ENCODE measurements around the gene ZBTB24.
A peak's percentile ranks its signal among the peaks of the same experiment; 100 is the strongest.
"Not testable (repeated sequence)": the region's sequence is repeated elsewhere in the genome, so short reads cannot be mapped to it uniquely, and the experiment has no call there.

ZBTB24 gene
- 75.1 to 89.0 reads per million in 2 experiments for total RNA-seq

DNA sequence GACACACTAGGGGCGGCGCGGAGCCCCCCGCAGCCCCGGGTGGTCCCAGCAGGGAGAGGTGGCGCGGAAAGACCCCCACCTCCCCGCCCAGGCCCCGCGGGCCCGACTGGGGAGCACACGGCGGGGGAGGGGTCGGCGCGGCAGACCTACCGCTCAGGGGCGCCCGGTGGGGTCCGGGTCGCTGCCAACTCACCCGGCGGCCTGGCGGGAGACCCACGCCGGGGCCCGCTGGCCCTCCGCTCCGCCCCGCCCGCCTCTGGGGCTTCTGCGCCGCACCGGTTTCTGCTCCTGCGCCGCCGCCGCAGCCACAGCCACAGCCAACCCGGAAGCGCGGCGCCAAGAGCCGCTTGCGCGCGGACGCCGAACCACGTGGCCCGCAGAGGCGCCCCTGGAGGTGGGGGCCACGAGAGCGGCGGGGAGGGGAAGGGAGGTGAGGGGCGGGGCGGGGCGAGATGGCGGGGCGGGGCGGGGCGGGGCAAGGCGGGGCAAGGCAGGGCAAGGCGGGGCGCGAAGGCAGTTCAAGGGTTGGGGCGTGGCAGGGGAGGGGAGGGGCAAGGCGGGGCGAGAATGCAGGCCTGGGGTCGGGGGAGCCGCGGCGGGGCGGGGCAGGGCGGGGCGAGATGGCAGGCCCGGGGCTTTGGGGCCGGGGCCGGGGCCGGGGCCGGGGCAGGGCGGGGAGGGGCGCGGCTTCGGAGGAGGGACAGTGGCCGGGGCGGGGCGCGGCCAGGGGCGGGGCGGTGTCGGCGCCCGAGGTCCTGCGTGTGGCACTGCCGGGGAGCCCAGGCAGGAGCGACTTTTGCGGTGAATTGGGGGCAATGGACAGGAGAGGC lies at the start of gene ZBTB24:
ZBTB24 (minus strand) TSS at position 315 of the 830 bp plus-strand sequence. CDS start 1,193 bp downstream, outside the sequence.
- DNase-seq (ENCODE audit: low read depth): peak; percentile 84

DNA sequence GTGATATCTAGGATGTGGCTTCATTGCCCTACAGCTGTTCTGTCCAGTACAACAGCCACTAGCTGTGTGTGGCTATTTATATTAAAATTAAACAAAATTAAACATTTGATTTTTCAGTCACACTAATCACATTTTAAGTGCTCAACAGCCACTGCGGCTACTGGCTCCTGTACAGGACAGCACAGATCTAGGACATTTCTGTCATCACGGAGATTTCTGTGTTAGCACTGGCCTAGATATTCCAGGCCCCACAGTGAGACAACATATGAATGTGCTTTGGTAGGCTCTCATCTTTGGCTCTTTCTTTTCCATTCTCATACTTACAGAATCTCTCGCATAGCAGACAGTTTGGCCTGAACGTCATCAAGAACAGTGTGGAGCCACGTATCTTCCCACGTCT lies 48.4 kb upstream of the ZBTB24 start:
- no peak for DNase-seq (ENCODE audit: low read depth)

DNA sequence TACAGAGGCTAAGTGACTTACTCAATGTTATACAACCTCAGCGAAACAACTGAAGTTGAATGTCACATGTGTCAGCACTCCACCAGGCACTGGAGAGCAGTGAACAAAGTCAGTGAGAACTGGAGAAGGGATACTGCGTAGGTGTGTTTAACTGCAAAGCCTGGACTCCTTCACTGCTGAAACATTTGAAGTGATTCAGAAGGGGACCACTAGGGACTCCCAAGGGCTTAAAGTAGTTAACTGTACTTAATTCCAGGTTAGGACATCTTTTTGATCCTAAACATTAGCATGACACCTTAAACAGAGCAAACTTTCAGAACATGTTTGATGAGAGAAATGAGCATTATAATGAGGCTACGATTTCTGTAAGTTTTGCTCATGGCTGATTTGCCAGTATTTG lies 45.0 kb upstream of the ZBTB24 start:
- DNase-seq (ENCODE audit: low read depth): no peak

DNA sequence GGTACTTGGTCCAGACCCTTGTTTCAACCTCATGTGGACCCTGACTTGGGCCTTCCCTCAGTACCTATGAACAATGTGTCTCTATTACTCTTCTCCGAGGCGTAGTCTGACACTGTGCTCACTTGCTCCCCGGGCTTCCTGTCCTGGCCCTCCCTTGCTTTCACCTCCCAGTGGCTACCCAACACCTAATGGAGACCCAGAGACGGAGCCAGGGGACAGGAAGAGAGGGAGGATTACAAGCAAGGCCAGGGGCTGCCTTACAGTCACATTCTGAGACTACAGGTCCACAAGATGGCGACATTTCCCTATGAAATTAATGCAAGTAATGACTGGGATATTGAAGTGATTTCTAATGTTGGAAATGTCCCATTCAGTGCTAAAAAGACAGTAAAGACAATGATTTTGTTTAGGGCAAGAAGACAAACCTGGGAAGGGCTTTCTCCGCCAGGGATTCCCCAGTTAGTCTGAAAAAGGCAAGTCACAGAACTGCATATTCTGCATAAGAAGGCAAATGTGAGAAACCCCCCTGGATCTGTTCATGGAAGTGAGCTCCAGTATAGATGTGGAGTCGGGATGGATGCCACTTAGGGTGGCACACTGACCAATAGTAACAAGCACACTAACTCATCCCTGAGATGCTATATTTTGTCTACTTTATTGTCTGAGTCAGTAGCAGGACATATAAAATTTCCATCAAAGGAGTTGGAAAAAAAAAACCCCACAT lies 44.0 kb upstream of the ZBTB24 start:
- DNase-seq (ENCODE audit: low read depth): peak; percentile 15

DNA sequence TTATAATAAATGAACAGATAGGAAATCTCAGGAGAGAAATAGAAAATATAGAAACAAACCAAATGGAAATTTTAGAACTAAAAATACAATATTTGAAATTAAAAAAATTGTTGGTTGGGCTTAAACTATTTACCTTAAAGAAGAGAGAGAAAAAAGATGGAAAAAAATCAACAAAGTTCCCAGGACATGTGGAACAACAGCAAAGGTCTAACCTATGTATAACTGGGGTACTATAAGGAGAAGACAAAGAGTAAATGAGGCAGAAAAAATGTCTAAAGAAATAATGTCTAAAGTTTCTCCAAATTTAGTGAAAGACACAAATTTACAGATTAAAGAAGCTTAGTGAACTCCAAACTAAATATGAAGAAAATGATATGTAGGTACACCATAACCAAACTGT lies 41.1 kb upstream of the ZBTB24 start:
- no peak for DNase-seq (ENCODE audit: low read depth)

DNA sequence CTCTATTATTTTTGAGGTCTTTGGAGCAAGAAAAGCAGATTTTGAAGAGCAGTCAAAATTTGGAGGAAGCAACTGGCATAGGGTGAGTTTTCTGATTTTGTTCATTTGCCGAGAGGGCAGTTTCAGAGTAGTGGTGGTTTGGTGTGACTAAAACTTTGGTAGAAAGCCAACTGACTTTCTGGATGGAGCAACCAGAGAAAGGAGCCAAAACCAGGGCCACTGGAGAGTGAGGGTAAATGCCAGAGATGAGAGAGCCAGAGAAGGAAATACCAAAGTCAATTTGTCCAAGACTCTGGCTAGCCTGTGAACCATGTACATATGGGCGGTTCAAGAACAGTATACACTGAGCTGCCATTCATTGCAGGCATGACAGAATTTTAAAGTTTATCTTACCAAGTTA lies 40.5 kb upstream of the ZBTB24 start:
- DNase-seq (ENCODE audit: low read depth): no peak

DNA sequence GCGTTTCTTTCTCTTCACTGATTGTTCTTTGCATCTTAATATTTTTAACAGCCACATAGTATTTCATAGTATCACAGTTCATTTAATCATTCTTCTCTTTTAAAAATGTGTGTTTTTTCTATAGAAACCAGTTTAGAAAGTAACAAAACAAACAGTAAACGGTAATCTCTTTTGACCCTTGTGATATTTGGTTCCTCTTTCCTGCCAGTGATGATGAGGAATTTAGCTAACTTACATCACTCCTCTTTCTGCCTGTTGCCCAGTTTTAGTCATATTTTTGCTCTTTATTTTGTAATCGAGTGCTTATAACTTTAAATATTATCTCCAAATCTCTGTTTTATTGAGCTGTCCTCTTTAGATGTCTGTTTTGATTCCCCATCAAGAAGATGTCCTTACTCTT lies 38.1 kb upstream of the ZBTB24 start:
- no peak for DNase-seq (ENCODE audit: low read depth)

DNA sequence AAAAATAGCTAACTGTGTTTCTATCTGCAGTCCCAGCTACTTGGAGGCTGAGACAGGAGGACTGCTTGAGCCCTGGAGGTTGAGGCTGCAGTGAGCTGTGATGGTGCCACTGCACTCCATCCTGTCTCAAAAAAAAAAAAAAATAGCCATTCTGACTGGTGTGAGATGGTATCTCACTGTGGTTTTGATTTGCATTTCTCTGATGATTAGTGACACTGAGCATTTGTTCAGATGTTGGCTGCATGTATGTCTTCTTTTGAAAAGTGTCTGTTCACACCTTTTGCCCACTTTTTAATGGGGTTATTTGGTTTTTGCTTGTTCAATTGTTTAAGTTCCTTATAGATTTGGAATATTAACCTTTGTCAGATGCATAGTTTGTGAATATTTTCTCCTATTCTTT lies 36.6 kb upstream of the ZBTB24 start:
- DNase-seq (ENCODE audit: low read depth): not testable (repeated sequence)

DNA sequence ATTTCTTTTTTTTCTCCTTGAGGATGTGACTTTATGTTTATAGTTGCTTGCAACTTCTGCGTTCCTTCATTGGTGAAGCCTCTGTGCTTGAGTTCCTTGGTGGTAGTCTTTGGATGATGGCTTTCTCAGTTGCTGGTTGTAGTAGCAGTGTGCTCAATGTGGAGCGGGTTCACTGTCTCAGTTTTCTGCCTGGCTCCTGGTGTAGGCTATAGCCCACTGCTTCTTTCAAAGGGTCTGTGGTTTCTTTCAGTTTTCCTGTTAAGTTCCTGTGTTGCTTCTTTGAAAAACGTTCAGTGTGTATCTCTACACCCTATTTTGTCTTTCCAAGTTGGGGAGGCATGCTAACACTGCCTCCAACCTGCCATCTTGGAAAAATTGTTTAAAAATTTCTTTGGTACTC lies 33.9 kb upstream of the ZBTB24 start:
- no peak for DNase-seq (ENCODE audit: low read depth)

DNA sequence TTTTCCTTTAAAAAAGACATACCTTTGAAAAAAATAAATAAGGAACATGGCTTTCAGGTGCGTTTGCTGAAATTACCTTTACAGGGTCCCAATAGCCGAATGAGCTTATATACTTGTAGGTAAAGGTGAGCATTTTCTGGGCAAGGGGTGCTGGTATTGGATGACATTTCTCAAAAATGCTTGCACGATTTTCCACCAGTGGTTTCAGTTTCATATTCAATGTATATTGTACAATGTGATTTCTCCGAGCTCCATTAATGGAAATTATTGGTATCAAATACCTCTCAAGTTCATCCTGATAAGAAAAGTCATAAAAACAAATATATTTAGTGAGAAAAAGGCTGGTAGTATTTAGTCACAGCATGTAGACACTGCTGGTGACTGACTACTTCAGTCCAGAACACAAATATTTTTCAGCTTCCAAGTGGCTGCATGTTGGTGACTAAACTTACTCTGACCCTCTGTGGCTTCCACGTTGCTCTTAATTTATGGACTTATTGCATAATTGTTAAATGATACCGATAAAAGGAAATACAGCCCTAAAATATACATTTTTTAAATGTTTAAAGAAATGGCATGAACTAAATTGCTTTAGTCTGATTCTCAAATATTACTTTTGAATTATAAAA lies 32.9 kb upstream of the ZBTB24 start:
- no peak for DNase-seq (ENCODE audit: low read depth)

DNA sequence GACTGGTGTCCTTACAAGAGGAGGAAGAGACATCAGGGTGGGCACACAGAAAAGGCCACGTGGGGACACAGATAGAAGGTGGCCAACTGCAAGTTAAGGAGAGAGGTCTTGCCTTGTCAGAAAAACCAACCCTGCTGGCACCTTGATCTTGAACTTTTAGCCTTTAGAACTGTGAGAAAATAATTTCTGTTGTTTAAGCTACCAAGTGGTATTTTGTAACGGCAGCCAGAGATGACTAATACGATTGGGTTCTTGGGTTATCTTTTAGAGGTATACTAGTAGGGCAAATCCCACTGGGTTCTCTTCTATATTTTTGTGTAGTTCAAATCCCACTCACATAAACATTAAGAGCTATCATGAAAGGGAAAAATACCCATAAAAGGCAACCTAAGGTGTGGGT lies 31.9 kb upstream of the ZBTB24 start:
- no peak for DNase-seq (ENCODE audit: low read depth)

DNA sequence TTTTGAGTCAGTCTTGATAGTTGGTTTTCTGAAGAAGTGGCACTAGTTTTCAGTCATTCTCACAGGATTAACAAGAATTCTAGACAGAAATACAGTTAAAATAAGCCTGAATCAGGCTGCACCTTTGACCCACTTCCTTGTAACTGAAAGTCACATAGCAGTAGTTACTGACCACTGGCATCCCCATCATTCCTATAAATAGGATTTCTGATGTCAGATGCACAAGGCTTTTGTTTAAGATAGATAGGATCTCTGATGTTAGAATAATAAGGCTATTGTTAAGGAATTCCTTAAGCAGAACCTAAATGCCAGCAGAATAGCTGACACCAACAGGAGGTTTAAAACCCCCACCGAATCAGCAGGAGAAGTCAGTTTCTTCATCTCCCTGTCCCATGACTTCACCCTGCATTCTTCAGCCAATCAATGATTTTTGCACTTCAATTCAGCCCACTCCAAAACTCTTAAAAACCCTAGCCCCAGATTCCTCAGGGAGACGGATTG lies 30.6 kb upstream of the ZBTB24 start:
- DNase-seq (ENCODE audit: low read depth): no peak

DNA sequence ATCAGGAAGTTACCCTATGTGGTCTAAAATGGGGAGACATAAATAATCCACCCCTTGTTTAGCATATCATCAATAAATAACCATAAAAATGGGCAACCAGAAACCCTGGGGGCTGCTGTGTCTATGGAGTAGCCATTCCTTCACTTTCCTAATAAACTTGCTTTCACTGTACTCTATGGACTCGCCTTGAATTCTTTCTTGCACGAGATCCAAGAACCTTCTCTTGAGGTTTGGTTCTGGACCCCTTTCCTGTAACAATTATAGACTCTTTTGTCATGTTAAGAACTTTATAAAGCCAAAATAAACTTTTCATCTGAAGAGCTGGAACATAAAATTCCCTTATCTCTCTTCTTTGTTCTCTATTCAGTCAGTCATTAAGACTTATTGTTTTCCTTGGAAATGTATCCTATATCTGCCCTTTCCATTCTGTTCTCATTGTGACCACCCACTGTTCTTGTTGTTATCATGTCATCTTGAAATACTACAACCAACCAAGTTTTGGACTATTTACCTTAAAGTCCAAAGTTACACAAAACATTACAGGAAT lies 29.3 kb upstream of the ZBTB24 start:
- no peak for DNase-seq (ENCODE audit: low read depth)

DNA sequence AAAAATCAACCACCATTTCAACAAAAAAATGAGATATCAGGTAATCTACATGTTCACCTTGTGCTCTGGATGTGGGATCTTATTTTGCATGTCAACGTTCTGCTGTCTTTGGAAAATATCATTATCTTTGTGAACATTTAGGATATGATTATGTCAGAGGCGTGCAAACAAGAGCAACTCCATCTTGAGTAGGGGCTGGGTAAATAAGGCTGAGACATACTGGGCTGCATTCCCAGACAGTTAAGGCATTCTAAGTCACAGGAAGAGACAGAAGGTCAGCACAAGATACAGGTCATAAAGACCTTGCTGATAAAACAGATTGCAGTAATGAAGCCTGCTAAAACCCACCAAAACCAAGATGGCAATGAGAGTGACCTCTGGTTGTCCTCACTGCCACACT lies 28.8 kb upstream of the ZBTB24 start:
- no peak for DNase-seq (ENCODE audit: low read depth)

DNA sequence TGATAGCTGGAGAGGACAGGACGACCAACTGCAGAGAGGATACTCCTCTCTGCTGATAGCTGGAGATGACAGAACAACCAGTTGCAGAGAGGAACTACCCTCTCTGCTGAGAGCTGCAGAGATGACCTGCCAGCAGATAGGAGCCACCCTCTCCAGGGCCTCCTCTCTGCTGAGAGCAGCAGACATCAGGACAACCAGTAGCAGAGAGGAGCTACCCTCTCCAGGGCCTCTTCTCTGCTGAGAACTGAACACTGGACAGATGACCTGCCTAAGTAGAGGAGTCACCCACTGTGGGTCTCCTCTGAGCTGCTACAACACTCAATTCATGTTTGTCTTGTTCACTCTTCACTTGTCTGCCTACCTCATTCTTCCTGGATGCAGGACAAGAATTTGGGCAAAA lies 27.3 kb upstream of the ZBTB24 start:
- DNase-seq (ENCODE audit: low read depth): no peak

DNA sequence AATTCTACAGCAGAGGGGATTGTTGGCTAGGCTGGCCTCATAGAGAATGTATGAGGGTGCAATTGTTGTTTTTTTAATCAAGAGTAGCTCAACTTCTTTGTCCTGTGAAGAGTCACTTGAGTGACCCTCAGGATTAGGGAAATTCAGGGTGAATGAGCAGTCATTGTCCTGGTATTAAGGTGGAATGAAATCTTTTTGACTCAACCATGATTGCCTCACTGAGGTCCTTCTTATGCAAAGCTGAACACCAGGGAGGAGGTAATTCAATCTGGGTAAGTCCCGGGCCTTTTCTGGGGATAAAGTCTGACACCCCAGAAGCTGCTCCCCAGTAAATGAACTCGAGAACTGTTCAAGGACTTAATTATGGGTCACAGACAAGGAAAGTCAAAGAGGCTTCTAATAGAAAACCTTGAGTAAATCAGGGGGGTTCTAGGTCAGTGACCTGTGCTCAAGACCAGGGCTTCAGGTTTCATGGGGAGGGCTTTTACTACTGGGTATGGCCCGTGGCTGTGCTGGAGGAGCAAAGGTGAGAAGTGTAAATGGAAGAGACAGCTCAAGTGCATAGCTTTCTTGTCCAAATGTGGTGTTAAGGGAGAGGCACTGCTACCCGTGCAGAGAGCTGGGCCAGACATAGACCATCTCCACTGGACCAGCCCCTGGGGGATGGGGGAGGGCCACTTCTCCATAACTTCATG lies 25.3 kb upstream of the ZBTB24 start:
- no peak for DNase-seq (ENCODE audit: low read depth)

DNA sequence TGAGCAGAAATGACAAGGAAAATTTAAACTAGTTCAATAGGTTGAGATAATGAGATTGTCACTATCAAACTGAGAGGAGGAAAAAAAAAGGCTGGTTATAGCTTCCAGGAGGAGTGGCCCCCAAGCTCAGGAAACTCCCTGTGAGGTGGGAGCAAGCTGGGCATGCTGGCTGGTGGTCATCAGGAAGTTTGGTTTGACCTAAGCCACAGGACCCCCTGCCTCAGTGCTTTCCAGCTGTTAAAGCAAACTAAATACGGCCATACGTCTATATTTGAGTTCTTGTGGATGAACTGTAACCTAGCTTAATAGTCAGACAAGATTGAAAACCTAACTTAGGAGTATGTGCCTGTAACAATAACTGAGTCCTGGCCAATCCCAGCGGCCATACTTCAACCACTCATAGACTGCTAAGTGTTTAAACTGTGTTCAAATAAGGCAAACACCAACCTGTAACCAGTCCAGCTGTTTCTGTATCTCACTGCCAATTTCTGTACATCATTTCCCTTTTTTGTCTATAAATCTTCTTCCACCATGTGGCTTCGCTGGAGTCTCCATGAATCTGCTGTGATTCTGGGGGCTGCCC lies 24.6 kb upstream of the ZBTB24 start:
- DNase-seq (ENCODE audit: low read depth): no peak

DNA sequence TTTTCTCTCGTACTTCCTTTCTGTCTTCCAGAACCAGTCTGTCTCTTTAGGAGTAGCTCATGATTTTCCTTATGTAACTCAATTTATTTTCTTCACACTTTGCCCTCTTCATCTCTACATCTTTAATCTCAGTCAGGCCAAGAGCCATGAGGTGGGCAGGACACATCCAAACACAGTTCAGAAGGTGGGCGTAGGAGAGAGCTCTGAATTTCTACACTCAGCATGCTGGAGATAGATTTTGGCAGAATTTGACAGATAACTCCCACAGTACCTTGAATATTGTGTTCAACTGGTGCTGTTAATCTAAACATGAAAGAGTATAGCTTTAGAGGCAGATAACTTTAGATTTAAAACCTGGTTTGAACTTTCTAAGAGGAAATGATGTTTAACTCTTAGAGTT lies 23.8 kb upstream of the ZBTB24 start:
- DNase-seq (ENCODE audit: low read depth): no peak

DNA sequence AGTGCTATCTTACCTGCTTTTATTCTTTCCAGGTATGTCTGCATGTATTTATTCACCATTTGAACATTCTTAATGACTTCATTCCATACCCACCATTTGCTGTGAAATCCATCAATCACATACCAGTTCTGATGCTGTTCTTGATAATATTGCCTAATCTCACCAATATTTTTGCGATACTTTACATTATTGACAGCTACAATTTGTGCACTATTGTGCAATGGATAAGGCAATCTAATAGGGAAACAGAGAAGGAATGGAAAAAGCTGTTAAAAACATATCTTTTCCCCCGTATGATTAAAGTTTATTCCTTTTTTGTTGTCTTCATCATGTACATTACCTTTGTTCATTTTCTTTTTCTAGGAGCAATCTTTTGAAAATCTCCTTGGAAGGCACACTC lies 23.3 kb upstream of the ZBTB24 start:
- DNase-seq (ENCODE audit: low read depth): no peak

DNA sequence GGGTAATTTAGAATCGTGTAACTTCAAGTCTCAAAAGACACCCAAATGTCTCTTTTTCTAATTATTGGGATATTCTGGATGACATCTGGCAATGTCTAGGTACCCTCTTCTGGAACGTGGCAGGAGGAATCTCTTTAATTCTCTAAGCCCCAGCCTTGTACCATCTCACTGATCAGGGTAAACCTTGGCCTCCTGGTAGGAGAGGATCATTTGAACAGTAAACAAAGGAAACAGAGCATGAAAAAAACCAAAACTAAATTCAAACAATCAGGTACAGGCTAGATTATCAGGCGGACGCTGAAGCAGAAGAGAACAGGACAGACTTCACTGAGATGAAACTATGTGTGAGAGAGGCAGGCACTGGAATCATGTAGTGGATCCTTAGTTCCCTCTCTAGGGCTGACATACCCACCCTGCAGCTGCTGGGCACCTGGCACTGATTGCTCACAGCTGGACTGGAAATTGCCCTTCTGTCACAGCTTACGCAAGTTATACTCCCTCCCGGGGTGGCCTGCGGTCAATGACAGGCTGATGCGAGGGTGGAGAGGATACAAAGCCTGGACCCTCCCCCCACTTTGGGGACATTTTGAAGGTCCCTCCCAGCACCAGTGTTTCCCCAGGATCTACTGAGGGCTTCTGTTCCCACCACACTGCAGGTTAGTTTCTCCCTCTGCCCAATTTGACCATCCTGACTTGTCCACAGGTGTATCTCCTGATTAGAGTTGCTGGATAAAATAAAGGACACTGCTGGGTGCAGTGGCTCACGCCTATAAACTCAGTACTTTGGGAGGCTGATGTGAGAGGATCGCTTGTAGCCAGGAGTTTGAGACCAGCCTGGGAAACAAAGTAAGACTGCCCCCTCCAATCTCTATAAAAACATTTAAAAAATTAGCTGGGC lies 20.6 kb upstream of the ZBTB24 start:
- no peak for DNase-seq (ENCODE audit: low read depth)
